Fibroblast of skin of scalp (primary cell): ENCODE data around the gene MUC3A.
"Not testable (repeated sequence)": the region's sequence is repeated elsewhere in the genome, so short reads cannot be mapped to it uniquely, and the experiment has no call there.

ENCODE experiments used
- DNase-seq: peaks from one replicate; pipeline ENCODE4 v3.0.0-alpha.2; 2013

Gene MUC3A

DNA sequence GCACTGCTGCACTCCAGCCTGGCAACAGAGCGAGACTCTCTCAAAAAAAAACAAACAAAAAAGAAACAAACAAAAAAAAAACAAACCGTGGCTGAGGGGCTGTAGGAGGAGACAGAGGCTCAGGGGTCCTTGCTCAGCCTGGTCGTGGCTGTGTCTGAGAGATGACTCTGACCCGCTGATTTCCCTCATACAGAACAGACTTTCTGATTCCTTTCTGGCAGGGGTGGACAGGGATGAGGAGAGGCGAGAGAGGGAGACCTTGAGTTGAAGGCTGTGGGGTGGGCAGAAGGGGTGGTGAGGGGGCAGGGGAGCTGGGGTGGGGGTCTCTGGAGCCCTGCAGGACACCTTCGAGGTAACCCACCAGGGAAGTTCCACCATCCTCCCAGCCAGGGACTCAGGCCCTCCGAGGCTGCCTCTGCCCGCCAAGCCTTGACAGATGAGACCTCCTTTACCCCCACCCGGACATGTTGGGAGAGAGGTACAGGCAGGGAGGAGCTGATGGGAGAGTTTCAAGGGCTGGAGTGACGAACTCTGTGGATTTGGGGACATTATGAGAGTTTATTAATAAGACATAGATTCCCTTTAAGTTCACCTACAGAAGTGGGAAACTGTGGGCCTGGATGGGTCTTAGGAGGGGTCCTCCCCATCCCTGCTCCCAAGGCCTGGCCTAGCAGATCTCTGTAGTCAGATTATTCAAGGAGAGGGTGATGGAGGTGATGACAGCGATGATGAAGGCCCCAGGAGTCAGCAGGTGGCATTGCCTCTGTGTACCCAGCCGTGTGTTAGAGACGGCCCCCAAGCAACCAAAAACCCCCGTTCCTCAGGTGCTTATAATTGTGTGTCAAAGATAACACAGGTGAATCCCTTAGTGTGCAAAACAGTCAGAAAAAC lies 22.0 kb downstream of the MUC3A start:
- no peak for DNase-seq

DNA sequence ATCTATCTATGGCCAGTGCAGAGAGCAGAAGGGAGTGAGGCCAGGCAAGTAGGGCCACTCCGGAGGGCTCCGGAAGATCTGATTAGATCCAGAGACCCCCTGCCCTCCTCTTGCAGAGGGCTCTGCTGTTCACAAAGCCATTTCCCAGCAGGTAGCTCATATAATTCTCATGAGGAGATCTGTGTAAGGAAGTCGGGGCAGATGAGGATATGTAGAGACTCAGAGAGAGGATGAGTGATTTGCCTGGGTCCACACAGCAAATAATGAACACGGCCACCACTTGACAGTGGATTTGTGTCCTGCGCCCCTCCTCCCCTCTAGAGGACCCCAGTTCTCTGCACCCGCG lies 22.6 kb downstream of the MUC3A start:
- DNase-seq = no peak

DNA sequence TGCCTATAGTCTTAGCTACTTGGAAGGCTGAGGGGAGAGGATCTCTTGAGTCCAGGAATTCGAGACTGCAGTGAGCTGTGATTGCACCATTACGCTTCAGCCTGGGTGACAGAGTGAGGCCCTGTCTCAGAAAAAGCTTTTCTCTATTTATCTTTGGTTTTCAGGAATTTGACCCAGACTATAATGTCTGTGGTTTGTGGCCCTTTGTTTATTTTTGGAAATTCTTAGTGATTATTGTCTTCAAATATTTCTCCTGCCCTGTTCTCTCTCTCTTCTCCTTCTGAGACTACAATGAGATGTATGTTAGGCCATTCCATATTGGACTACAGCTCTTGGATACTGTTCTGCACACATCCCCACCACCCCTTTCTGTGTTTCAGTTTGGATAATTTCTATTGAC lies 24.7 kb downstream of the MUC3A start:
- peak; percentile 37 for DNase-seq

DNA sequence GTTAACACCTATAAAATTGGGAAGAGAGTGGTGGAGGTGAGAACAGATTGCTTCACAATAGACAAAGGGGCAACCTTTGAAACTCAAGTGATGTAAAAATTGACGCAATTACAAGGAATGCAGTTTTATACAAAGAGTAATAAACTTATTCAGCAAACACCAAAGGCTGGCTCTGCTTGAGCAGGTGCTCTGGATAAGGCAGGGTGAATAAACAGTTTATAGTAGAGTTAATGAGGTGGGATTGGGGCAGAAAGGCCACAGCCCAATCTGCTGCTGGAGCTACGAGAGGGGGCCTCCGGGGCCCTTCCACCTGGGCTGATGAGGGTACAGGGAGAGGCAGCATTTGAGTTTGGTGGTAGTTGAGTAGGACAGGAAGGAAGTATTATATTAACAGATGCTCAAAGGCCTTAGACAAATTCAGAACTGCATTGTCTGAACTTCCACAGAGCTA lies 26.1 kb downstream of the MUC3A start:
- no peak for DNase-seq

DNA sequence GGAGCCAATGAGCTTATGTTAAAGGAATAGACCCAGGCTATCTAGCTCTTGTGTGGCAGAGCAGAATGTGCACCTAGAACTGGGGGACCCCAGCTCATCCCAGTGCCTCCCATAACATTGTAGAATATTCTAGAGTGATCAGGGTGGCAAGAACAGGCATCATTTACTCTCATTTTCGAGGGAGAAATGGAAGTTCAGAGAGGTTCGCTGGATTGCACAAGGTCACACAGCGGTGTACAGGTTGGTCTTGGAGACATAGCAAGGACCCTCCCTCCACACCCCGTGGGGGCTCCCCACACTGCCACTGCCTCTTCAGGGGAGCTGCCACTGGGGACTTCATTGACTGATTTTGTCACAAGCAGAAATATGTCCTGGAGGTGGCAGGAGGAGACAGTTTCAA lies 29.0 kb downstream of the MUC3A start:
- DNase-seq = no peak

DNA sequence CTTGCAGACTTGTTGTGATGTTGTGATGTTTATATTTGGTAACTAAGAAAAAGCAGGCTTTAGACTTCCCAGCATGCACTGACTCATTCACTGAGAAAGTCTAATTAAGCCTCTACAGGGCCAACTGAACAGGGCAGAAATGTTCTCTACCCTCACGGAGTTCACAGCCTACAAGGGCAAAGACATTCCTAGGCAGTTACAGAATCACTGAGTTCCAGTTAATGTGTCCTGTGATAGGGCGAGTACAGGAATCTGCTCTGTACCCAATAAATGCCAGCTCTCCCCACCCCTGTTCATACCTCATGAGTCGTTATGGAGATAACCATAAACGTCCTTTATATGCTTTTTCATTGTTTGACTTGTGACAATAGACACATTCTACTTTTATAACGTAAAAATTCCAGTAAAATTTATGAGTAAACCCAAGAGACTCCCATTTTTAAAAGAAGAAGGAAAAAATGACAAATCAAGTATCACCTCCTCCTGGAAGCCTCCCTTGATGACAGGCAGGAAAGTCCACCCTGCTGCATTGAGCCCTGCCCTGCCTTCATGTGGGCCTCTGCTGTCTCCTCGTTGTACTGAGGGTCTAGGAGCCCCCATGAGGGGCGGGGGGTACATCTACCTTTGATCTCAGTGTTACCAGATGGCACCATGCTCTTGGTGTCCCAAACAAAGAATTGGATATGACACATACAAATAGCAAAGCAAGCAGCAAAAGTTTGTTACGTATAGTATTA lies 34.3 kb downstream of the MUC3A start:
- peak; percentile 22 for DNase-seq

DNA sequence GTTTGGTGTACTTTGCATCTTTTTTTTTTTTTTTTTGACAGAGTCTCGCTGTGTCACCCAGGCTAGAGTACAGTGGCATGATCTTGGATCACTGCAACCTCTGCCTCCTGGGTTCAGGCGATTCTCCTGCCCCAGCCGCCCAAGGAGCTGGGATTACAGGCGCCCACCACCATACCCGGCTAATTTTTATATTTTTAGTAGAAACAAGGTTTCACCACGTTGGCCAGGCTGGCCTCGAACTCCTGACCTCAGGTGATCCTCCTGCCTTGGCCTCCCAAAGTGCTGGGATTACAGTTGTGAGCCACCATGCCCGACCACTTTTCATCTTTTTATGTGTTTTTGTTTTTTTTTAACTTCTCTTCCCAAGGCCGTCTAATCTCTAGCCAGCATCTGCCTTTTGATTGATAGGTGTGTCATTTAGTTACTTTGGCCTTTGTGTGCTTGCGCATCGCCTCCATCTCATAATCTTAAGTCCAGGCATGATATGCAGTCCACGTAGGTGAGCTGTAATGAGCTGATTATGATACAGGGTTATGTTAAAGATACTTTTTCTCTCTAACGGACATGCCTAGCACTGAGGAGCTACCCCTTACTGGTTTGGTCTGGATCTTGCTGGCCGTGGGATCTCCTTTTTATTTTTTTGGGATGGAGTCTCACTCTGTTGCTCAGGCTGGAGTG lies 35.0 kb downstream of the MUC3A start:
- DNase-seq = not testable (repeated sequence)

DNA sequence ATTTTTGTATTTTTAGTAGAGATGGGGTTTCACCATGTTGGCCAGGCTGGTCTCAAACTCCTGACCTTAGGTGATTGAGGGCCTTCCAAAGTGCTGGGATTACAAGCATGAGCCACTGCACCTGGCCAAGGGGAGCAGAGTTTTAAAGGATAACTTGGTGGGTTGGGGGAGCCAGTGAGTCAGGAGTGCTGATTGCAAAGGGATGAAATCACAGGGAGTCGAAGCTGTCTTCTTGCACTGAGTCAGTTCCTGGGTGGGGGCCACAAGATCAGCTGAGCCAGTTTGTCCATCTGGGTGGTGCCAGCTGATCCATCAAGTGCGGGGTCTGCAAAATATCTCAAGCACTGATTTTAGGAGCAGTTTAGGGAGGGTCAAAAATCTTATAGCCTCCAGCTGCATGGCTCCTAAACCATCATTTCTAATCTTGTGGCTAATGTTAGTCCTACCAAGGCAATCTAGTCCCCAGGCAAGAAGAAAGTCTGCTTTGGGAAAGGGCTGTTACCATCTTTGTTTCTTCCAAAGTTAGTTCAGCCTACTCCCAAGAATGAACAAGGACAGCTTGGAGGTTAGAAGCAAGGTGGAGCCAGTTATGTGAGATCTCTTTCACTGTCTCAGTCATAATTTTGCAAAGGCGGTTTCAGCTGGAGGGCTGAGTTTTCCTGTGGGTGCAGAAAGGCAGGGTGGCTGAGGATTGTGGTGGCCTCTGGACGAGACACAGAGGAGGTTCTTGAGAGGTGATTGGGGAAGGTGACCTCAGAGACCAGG lies 35.9 kb downstream of the MUC3A start:
- not testable (repeated sequence) for DNase-seq

DNA sequence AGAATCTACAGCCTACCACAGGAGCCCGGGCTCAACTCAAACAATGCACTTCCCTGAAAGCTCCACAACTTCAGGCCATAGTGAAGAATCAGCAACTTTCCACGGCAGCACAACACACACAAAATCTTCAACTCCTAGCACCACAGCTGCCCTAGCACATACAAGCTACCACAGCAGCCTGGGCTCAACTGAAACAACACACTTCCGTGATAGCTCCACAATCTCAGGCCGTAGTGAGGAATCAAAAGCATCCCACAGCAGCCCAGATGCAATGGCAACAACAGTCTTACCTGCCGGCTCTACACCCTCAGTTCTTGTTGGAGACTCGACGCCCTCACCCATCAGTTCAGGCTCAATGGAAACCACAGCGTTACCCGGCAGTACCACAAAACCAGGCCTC lies 42.3 kb downstream of the MUC3A start:
- DNase-seq = no peak

DNA sequence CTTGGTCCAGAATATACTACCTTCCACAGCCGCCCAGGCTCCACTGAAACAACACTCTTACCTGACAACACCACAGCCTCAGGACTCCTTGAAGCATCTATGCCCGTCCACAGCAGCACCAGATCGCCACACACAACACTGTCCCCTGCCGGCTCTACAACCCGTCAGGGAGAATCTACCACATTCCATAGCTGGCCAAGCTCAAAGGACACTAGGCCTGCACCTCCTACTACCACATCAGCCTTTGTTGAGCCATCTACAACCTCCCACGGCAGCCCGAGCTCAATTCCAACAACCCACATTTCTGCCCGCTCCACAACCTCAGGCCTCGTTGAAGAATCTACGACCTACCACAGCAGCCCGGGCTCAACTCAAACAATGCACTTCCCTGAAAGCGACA lies 42.9 kb downstream of the MUC3A start:
- not testable (repeated sequence) for DNase-seq

DNA sequence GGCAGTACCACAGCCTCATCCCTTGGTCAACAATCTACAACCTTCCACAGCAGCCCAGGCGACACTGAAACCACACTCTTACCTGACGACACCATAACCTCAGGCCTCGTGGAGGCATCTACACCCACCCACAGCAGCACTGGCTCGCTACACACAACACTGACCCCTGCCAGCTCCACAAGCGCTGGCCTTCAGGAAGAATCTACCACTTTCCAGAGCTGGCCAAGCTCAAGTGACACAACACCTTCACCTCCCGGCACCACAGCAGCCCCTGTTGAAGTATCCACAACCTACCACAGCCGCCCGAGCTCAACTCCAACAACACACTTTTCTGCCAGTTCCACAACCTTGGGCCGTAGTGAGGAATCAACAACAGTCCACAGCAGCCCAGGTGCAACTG lies 45.3 kb downstream of the MUC3A start:
- not testable (repeated sequence) for DNase-seq

DNA sequence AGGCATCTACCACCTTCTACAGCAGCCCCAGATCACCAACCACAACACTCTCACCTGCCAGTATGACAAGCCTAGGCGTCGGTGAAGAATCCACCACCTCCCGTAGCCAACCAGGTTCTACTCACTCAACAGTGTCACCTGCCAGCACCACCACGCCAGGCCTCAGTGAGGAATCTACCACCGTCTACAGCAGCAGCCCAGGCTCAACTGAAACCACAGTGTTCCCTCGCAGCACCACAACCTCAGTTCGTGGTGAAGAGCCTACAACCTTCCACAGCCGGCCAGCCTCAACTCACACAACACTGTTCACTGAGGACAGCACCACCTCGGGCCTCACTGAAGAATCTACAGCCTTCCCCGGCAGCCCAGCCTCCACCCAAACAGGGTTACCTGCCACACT lies 49.2 kb downstream of the MUC3A start:
- DNase-seq = not testable (repeated sequence)

DNA sequence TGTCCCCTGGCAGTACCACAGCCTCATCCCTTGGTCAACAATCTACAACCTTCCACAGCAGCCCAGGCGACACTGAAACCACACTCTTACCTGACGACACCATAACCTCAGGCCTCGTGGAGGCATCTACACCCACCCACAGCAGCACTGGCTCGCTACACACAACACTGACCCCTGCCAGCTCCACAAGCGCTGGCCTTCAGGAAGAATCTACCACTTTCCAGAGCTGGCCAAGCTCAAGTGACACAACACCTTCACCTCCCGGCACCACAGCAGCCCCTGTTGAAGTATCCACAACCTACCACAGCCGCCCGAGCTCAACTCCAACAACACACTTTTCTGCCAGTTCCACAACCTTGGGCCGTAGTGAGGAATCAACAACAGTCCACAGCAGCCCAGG lies 50.0 kb downstream of the MUC3A start:
- DNase-seq = not testable (repeated sequence)

DNA sequence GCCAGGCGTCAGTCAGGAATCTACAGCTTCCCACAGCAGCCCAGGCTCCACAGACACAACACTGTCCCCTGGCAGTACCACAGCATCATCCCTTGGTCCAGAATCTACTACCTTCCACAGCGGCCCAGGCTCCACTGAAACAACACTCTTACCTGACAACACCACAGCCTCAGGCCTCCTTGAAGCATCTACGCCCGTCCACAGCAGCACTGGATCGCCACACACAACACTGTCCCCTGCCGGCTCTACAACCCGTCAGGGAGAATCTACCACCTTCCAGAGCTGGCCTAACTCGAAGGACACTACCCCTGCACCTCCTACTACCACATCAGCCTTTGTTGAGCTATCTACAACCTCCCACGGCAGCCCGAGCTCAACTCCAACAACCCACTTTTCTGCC lies 50.7 kb downstream of the MUC3A start:
- not testable (repeated sequence) for DNase-seq

DNA sequence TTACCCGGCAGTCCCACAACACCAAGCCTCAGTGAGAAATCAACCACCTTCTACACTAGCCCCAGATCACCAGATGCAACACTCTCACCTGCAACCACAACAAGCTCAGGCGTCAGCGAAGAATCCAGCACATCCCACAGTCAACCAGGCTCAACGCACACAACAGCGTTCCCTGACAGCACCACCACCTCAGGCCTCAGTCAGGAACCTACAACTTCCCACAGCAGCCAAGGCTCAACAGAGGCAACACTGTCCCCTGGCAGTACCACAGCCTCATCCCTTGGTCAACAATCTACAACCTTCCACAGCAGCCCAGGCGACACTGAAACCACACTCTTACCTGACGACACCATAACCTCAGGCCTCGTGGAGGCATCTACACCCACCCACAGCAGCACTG lies 53.0 kb downstream of the MUC3A start:
- not testable (repeated sequence) for DNase-seq

DNA sequence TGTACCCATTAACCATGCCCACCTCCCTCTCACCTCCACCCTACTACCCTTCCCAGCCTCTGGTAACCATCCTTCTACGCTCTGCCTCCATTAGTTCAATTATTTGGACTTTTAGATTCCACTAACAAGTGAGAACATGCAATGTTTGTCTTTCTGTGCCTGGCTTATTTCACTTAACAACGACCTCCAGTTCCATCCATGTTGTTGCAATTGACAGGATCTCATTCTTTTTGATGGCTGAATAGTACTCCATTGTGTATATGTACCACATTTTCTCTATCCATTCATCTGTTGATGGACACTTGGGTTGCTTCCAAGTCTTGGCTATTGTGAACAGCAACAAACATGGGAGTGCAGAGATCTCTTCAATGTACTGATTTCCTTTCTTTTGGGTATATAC lies 58.0 kb downstream of the MUC3A start:
- DNase-seq = not testable (repeated sequence)

DNA sequence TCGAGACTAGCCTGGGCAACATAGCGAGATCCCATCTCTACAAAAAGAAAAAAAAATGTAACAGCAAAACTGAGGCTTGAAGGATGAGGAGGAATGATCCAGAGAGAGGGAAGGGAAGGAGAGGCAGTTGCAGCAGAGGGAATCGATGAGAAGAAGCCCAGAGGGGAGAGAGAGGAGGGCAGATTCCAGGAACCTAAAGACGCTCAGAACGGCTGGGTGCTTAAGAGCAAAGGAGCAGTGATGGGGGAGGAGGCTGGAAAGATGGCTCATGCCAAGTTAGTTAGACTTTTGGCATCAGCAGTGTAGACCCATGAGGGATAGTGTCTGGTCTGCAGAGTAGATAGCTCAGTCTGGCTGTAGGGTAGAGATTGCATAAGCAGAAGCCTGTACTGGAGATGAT lies 60.3 kb downstream of the MUC3A start:
- no peak for DNase-seq

DNA sequence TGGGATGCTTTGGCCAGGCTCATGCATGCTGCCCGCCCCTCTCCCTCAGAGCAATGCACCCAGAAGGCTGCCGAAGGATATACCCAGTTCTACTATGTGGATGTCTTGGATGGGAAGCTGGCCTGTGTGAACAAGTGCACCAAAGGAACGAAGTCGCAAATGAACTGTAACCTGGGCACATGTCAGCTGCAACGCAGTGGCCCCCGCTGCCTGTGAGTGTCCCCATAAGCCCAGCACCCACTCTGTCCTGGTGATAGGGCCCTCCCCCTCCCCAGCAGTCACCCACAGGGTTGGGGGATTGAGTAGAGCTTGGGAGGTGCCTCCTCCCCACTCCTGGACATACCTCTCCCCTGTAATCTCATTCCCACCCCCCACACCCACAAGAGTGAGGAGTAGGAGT lies 63.6 kb downstream of the MUC3A start:
- no peak for DNase-seq

DNA sequence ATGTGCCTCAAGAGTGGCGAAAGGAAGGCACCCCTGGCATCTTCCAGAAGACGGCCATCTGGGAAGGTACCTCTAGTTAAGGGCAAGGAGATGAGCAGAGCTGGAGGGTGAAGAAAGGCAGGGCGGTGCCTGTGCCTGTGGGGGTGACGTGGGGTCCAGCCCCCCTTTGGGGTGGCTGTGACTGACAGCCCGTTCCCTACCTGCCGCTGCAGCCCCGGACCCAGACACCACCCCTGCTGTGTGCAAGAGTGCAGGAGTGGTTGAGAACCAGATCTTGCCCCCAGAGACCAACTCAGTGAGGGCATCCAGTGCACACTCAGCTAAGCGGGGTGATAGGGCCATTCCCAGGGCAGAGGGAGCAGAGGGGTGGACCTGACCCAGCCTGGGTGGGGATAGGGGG lies 66.3 kb downstream of the MUC3A start:
- no peak for DNase-seq

DNA sequence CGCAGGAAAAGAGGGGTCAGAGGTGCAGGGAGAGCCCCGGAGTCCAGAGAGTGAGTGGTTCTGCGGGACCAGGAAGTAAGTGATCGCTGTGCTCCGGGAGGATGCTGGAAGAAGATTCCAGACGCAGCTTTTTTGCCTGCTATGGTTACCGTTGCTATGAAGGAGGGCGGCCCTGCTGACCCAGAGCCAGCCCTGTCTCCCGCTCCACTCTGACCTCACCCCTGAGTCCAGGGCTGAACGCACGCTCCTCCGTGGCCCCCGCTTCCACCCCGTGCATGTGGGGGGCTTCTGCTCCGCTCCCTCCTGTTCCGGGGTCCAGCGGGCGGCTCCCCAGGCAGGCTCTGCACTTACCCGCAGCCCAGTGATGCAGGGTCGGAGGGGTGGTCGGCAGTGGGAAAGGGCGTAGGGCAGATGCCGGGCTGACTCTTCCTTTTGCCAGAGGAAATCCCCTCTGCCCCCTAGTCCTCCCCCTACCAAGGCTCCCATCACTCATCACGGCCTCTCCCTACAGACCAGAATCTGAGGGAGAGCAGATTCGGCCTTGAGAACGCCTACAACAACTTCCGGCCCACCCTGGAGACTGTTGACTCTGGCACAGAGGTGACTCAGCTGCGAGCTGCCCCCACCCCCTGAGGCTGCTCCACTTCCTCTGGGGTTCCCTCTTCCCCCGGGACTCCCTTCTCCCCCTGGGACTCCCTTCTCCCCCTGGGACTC lies 67.9 kb downstream of the MUC3A start:
- DNase-seq = peak; percentile 85
